Fibroblast of peridontal ligament (primary cell): ENCODE measurements around the gene BBS2.
"Not testable (repeated sequence)": the region's sequence is repeated elsewhere in the genome, so short reads cannot be mapped to it uniquely, and the experiment has no call there.

Experiments
- DNase-seq: peaks from one replicate; pipeline ENCODE4 v3.0.0-alpha.2; 2010; ENCODE audit errors: extremely low read depth

The BBS2 gene

DNA sequence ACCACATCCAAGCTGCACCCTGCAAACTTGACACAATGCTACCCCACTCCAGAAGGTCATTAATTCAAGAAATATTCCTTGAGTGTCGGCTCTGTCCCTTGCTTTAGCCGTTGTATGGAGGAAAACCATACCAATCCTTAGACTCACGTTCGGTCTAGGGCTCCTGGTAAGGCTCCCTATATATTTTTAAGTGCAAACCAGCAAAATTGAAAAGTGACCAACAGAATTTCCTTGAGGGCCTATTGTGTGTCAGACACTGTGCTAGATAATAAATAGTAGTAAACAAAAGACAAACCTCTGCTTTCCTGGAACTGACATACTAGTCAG lies 390 bp upstream of the BBS2 start:
- no peak for DNase-seq

DNA sequence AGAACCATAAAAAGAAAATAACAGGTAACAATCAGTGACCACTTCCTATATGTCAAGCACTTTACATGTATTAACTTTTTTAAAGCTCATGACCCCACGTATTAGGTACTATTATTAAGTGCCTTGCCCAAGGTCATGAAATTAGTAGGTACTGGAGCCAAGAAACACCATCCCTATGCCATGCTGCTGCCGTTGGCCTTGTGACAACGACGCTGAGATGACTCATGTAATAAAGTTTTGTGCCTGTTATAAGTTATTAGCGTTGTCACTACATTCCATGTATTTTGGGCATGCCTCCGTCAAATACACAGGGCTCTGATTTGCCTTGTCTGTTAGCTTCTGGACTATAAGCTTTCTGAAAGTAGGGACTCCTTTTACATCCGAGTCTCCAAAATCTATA lies 1.4 kb downstream of the BBS2 start:
- DNase-seq, result no peak

DNA sequence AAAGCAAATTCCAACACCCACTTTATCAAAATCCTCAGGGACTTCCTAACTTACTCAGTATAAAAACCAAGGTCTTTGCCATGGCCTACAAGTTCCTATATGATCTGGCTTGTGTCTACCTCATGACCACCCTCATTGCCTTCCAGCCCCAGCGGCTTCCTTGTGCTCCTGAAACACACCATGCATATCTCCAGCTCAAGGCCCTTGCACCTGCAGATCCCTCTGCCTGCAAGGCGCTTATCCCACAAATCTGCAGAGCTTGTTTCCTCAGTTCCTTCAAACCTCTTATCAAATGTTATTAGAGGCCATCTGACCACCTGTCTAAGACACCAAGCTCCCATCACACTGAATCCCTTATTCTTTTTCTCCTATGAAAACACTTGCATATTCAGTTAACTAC lies 2.6 kb downstream of the BBS2 start:
- no peak for DNase-seq

DNA sequence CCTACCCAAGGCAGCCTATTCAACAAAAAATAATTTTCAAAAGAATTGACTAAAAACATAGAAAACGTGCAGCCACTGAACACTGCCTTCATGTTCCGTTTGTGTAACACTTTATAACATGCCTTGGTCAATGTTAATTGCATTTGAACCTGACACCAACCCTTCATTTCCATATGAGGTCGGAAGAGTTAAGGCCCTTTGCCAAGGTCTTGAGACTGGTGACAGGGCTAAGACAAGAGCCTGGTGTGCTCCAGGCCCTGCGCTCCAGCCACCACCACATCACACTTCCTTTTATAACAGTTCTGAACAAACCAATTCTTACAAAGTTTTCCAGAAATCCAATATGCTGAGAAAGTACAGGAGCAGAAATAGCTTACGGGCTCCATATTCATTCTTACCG lies 4.2 kb downstream of the BBS2 start:
- DNase-seq, result no peak

DNA sequence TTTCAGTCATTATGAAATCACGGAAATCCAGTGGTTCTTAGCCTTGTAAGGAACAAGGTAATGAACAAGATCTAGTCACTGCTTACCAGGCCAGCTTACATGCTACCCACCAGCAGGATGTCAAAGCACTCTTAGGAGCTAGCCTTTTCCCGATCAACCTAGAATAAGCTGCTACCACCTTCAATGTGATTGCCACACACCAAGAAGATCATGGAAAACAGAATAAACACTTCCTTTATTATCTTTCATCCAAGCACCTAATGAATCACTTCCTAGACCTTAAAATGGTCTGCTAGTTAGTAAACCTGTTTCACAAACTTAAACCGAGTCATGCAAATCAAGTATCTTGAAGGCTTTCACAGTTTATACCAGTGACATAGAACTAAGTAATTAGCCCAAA lies 5.0 kb downstream of the BBS2 start:
- DNase-seq, result no peak

DNA sequence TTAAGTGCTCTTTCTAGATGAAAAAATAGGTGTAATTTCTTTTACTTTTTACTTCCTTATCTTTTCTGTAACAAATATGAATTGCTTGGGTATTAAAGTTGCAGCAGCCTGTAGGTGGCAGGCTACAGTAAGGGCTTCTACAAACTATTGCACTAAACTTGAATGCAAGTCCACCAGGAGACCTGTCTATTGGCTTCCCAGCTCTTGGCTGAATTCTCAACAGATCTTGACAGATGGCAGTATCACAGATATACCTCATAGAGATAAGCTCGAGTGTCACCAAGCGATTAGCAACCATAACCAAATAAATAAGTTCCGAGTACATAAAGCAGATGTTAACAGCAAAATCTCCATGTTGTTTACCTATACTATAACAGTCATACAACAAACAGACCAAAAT lies 5.9 kb downstream of the BBS2 start:
- peak; percentile 78 for DNase-seq

DNA sequence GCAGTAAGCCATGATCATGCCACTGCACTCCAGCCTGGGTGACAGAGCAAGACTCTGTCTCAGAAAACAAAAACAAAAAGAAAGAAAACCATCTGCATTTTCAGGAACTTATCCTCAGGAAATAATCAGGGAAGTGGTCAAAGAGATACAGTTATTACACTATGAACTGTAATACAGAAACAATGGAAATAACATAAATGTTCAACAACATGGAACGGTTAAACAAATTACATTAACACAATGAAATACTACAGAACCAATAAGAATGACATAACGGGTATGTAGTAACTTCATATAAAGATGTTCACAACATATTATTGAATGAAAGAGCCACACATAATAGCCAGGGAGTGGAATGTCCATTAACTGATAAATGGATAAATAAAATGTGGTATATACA lies 6.7 kb downstream of the BBS2 start:
- DNase-seq, result no peak

DNA sequence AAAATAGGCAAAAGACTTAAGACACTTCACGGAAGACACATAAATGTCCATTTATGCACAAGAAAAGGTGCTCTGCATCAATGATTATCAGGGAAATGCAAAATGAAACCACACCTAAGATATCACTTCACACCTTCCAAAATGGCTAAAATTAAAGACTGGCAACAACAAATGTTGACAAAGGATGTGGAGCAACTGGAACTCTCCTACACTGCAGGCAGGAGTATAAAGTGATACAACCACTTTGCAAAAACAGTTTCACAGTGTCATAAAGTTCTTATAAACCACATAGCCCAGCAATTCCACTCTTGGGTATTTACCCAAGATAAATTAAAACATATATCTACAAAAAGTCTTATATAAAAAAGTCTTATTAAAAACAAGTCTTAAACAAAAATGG lies 7.8 kb downstream of the BBS2 start:
- no peak for DNase-seq

DNA sequence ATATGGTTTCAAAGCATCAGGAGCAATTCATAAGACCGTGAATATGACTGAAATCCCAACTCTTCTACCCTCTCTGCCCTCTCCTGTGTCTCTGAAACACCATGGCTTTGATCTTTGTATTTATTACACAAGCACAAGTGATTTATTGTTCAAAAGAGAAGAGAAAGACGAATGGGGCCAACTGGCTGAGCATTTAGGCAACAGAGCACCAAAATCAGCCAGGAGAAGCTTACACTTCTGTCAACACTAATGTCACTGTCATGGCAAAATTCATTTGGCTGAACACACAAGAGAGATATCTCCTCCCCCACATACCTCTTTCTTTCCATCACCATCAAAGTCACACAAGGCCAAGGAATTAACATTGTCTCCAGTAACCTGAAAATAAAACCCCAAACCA lies 9.3 kb downstream of the BBS2 start:
- DNase-seq, result no peak

DNA sequence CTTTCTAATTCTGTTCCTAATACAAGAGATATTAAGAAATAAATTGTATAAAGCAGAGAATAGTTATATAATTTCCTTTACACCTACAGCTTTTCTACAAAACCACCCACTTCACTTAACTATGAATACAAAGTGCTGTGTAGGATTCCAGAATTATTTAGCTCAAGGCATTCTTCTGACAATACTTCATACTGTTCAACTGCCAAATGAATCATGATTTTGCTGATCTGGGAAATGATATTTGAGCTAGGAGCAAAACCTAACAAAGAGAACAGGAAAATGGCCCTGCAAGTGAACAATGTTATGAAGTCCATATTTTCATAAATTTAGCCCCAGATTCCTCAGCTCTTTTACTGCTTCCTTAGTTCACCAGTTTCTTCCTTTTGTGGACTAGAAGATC lies 12.9 kb downstream of the BBS2 start:
- peak; percentile 90 for DNase-seq

DNA sequence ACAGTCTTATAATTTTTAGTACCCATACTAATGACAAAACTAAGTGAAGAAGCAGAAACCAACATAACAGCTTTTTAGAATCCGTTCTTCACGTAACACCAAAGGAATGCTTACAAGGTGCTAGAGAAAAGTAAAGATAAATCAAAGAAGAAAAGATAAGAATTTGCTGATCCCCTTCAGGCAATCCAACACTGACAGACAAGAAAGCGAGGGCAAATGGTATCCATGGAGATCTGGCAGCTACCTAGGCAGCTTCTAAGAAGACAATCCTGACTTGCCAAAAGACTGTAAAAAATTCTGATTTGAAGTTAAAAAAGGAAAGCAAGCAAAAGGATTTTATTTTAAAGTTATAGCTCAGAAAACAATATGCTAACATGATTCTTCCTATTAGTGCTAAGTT lies 14.6 kb downstream of the BBS2 start:
- DNase-seq, result no peak

DNA sequence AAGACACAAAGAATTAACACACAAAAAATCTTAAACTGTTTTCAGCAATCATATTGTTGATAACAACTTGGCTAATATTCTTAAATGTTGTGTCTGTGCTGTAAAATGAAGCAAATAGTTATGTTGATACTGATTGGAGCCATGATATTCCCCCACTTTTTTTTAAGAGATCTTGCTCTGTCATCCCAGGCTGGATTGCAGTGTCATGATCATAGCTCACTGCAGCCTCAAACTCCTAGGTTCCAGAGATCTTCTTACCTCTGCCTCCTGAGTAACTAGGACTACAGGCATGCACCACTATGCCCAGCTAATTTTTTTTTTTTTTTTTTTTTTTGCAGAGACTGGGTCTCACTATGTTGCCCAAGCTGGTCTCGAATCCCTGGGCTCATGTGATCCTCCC lies 26.0 kb downstream of the BBS2 start:
- no peak for DNase-seq

DNA sequence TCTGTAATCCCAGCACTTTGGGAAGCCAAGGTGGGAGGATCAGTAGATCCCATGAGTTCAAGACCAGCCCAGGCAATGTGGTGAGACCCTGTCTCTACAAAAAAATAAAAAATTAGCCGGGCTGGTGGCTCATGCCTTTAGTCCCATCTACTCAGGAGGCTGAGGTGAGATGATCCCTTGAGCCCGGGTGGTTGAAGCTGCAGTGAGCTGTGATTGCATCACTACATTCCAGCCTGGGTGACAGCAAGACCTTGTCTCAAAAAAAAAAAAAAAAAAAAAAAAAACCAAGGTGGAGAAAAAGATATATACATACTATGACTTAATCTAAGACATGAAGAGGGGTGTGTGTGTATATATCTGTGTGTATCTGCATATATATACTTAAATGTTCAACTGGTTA lies 26.7 kb downstream of the BBS2 start:
- DNase-seq, result no peak

DNA sequence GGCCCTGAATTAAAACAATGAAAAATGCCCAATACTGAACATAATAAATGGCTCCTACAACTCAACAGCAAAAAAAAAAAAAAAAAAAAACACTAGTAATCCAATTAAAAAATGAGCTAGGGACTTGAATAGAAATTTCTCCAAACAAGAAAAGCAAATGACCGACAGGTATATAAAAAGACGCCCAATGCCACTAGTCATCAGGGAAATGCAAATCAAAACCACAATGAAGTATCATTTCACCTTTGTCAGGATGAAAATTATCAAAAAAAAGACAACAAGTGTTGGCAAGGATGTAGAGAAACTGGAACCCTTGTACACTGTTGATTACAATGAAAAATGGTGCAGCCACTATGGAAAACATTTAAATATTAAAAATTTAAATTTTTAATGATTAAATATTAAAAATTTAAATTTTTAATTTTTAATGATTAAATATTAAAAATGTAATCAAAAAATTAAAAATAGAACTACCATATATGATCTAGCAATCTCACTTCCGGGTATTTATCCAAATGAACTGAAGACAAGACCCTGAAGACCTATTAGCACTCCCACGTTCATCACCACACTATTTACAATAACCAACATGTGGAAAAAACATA lies 28.1 kb downstream of the BBS2 start:
- DNase-seq, result no peak

DNA sequence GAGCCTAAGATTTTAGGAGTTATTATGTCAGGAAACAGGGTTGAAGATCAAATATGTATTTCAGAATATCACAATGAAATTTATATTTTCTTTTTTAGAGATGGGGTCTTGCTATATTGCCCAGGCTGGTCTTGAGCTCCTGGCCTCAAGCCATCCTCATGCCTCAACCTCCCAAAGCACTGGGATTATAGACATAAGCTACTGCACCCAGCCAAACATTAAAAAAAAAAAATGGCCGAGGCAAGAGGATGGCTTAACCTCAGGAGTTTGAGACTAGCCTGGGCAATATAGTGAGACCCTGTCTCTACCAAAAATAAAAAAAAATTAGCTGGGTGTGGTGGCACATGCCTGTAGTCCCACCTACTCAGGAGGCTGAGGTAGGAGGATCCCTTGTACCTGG lies 31.0 kb downstream of the BBS2 start:
- not testable (repeated sequence) for DNase-seq

DNA sequence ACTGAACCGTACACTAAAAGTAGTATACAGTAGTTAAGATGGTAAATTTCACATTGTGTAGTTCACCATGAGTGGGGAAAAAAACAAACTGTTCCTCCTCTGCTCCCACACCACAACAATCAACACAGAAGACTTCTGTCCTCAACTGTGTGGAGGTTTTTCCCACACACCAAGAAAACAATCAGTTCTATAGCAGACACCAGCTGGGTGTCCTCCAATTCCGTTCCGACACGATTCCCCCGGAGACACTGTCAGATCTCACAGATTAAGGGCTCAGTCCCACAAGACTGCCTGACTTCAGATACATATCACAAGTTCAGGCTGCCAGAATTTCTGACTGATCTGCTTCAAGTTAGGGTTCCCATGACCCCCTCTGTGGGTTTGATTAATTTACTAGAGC lies 31.8 kb downstream of the BBS2 start:
- DNase-seq, result no peak

DNA sequence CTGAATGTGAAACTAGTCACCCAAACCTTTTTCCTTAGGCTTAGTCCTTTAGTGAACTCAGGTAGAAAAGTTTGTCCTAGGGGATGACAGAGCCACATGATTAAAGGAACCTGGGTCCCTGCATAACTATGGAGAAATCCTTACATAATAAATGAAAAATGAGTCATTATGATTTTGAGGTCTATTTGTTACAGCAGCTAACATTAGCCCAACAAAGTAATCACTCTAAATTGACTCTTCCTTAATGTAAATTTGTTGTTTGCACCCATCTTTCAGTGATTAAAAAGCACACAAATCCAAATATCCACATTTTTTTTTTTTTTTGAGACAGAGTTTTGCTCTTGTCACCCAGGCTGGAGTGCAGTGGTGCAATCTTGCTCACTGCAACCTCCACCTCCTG lies 36.4 kb downstream of the BBS2 start:
- no peak for DNase-seq

DNA sequence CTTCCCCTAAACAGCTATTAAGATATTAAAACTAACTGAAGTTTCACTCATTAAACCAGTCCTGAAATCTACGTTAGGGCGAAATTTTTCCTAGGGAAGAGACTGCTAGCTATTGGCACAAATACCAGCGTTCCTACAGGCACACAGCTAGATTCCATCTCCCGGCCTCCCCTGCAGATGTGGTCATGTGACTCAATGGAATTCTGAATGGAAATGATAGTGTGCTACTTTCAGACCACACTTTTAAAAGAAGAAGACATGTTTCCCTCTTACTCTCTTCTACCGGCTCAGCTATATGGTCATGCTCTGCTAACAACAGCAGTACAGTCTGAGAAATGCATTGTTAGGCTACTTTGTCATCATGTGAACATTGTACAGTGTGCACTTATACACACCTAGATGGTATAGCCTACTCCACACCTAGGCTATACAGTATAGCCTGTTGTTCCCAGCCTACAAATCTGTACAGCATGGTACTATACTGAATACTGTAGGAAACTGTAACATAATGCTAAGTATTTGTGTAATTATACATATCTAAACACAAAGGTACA lies 37.1 kb downstream of the BBS2 start:
- DNase-seq, result no peak

DNA sequence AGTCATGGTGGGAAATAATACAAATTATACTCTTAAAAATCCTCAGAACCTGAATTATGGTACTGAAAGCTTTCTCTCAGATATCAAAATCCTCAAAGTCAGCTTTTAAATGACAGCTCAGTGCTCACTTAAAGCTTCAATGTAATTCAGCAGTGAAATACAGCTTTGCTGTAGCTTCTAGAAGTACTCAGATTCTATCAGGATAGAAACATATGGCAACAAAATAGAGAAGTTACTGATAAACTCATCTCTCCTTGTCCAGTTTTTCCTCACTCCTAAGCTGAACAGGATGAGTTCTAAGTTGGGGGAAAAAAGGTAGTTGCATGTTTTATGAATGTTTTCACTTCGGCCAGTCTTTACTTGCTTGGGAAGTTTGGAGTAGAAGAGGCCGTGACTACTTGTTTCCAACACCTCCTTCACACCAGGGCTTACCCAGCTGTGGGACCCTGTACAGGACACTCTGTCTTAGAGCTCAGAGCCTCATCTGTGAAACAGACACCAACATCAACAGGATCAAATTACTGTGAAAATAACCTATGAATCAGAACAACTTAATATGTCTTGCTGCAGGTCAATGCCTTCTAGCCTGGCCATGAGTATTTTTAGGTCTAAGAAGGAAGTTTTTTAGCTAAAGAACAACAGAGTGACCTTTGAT lies 38.2 kb downstream of the BBS2 start:
- DNase-seq, result no peak

DNA sequence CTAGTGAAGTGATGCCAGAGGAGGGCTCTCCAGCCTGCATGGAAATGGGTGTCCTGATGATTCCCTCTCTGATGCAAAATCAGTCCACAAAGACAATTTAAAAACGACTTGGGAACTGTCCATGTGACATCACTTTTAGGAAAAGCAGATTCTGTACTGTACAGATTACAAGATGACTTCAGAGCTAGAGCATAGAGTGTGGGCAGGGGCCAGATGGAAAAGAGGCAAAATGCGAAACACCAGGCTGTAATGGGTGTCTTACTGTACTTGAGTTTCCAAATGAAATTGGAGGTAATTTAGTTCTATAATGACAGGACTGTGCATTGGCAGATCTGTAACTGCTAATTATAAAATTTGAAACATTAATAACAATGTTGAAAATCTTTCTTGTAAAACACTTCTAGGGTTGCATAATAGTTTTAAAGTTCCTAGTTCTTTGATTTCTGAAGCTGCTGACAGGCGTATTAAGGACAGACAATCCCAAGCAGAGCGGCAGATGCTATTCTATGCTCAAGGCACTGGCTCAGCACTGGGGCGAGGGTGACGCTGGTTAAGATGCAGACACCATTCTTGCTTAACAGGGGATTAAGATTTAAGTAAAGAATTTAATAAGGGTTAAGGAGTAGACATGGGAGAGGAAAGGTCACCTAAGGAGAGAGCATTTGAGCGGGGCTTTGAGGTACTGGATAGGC lies 38.9 kb downstream of the BBS2 start:
- DNase-seq, result peak; percentile 3

DNA sequence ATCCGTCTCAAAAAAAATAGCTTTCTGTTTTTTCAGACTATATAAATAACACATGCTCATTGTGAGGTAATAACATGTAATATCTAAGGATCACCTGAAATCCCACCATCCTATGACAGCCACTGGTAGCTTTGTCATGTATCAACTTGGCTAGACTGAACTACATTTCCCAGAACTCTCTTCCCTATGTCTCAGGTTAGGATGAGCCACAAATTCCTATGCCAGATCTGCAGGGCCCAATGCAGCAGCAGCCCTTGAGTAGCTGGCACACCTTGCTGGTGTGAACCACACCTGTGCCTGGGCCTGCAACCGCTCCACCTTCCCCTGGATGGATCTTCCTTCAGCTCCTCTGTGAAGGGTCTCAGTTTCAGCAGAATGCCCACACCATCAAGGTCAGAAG lies 40.4 kb downstream of the BBS2 start:
- DNase-seq, result no peak

DNA sequence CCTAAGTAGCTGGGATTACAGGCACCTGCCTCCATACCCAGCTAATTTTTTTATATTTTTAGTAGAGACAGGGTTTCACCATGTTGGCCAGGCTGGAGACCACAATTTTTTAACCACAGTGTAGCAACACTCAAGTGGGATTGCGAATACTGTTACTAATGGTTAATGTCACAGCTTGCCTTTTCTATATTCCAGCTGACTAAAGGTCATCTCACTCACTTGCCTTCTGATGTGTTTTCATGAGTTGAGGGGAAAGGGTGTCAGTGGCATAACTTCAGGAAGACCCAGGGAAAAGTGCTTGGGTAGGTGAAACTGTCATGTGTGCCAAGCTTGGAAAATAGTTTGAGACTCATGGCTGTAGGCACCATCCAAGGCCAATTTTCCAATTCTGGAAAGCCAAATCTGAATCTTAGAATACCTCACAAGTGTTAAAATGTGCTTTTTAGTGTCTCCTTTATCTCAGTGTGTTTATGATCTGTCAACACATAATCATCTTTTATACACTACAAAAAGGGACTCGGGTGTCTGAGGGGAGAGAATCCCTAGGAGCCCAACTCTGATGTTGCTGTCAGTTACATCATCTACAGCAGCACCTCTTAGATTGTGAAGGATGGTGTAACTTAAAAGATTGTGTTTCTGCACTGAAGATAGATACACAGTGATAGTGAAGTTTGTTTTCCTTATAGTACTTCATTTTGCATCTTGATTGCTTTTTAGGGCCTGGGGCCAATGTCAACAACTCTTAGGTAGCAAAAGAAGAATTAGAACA lies 41.4 kb downstream of the BBS2 start:
- DNase-seq, result peak; percentile 29
